H9 (cell line): ENCODE results near the gene SERF2. TPM values are rescaled to one million over a fixed set of nuclear protein-coding genes. Genes with fewer than 3 reads are reported as not detected.

Experiments
- DNase-seq: peaks from one replicate; pipeline ENCODE4 v3.0.0-alpha.2; 2017
- H2AFZ ChIP-seq: one replicate; pipeline ENCODE4 v1.6.1; 2013; ENCODE audit warnings: mild to moderate bottlenecking, low read length, control low read depth, moderate library complexity
- H2AK5ac ChIP-seq: 2 replicates; pipeline ENCODE4 v1.6.1; 2013; ENCODE audit warnings: low read length, control low read depth, mixed read lengths; ENCODE audit not compliant: insufficient read length
- H2BK120ac ChIP-seq: one replicate; pipeline ENCODE4 v1.6.1; 2013; ENCODE audit warnings: low read depth, mild to moderate bottlenecking, low read length, control low read depth, inconsistent platforms; ENCODE audit not compliant: poor library complexity, severe bottlenecking
- H2BK12ac ChIP-seq: 2 replicates; pipeline ENCODE4 v1.6.1; 2013; ENCODE audit warnings: low read length, control low read depth, mixed read lengths, low read depth; ENCODE audit not compliant: insufficient read length
- H2BK15ac ChIP-seq: 2 replicates; pipeline ENCODE4 v1.6.1; 2013; ENCODE audit warnings: low read depth, low read length, control low read depth
- H2BK20ac ChIP-seq: one replicate; pipeline ENCODE4 v1.6.1; 2013; ENCODE audit warnings: low read depth, mild to moderate bottlenecking, low read length, control low read depth, inconsistent platforms; ENCODE audit not compliant: poor library complexity, severe bottlenecking
- H2BK5ac ChIP-seq: 2 replicates; pipeline ENCODE4 v1.6.1; 2013; ENCODE audit warnings: low read length, control low read depth, mixed read lengths; ENCODE audit not compliant: insufficient read length
- H3K14ac ChIP-seq: 2 replicates; pipeline ENCODE4 v1.6.1; 2013; ENCODE audit warnings: low read length, control low read depth; ENCODE audit not compliant: insufficient read depth
- H3K18ac ChIP-seq: 2 replicates; pipeline ENCODE4 v1.6.1; 2013; ENCODE audit warnings: low read depth, mild to moderate bottlenecking, mixed read lengths, low read length, control low read depth; ENCODE audit not compliant: insufficient read length
- H3K23ac ChIP-seq: 2 replicates; pipeline ENCODE4 v1.6.1; 2013; ENCODE audit warnings: low read length, control low read depth, mixed read lengths, low read depth; ENCODE audit not compliant: insufficient read length
- H3K23me2 ChIP-seq: 2 replicates; pipeline ENCODE4 v1.6.1; 2013; ENCODE audit warnings: low read depth, mild to moderate bottlenecking, mixed read lengths, low read length, control low read depth; ENCODE audit not compliant: insufficient read length, poor library complexity, severe bottlenecking
- H3K27ac ChIP-seq: 2 replicates; pipeline ENCODE4 v1.5.1; 2013; ENCODE audit warnings: low read length, control low read depth, mixed read lengths, low read depth; ENCODE audit not compliant: insufficient read length
- H3K27me3 ChIP-seq: 2 replicates; pipeline ENCODE4 v1.6.1; 2013; ENCODE audit warnings: low read length, control low read depth, inconsistent platforms; ENCODE audit not compliant: insufficient read depth
- H3K4ac ChIP-seq: 2 replicates; pipeline ENCODE4 v1.6.1; 2013; ENCODE audit warnings: low read depth, mild to moderate bottlenecking, control low read depth, inconsistent platforms, low read length, moderate library complexity
- H3K4me1 ChIP-seq: 2 replicates; pipeline ENCODE4 v1.6.1; 2013; ENCODE audit warnings: low read length, control low read depth, inconsistent platforms; ENCODE audit not compliant: insufficient read depth
- H3K4me2 ChIP-seq: 2 replicates; pipeline ENCODE4 v1.6.1; 2013; ENCODE audit warnings: low read length, control low read depth, mixed read lengths; ENCODE audit not compliant: insufficient read length, insufficient read depth
- H3K56ac ChIP-seq: 2 replicates; pipeline ENCODE4 v1.6.1; 2013; ENCODE audit warnings: low read depth, mild to moderate bottlenecking, mixed read lengths, low read length, control low read depth; ENCODE audit not compliant: insufficient read length
- H3K79me1 ChIP-seq: 2 replicates; pipeline ENCODE4 v1.6.1; 2013; ENCODE audit warnings: low read depth, mild to moderate bottlenecking, moderate library complexity, low read length, control low read depth, inconsistent platforms; ENCODE audit not compliant: insufficient read depth, poor library complexity, severe bottlenecking
- H3K79me2 ChIP-seq: 2 replicates; pipeline ENCODE4 v1.6.1; 2013; ENCODE audit warnings: low read length, control low read depth, inconsistent platforms; ENCODE audit not compliant: insufficient read depth
- H3K9ac ChIP-seq: 2 replicates; pipeline ENCODE4 v1.6.1; 2013; ENCODE audit warnings: low read length, control low read depth, mixed read lengths; ENCODE audit not compliant: insufficient read length; ENCODE audit errors: extremely low read depth
- H3K9me3 ChIP-seq: one replicate; pipeline ENCODE4 v1.6.1; 2013; ENCODE audit warnings: low read depth, low read length, inconsistent platforms; ENCODE audit not compliant: control insufficient read depth
- H3T11ph ChIP-seq: one replicate; pipeline ENCODE4 v1.6.1; 2013; ENCODE audit warnings: mild to moderate bottlenecking, low read length, control low read depth, inconsistent platforms
- H4K20me1 ChIP-seq: one replicate; pipeline ENCODE4 v1.6.1; 2013; ENCODE audit not compliant: control insufficient read depth, insufficient read length, insufficient read depth
- H4K5ac ChIP-seq: 2 replicates; pipeline ENCODE4 v1.6.1; 2013; ENCODE audit warnings: low read depth, mild to moderate bottlenecking, mixed read lengths, low read length, control low read depth; ENCODE audit not compliant: insufficient read length
- H4K8ac ChIP-seq: replicated peaks from 2 replicates; pipeline ENCODE4 v1.6.1; 2013; ENCODE audit warnings: low read length, control low read depth, mixed read lengths, low read depth; ENCODE audit not compliant: insufficient read length
- H4K91ac ChIP-seq: 2 replicates; pipeline ENCODE4 v1.6.1; 2013; ENCODE audit warnings: low read depth, mild to moderate bottlenecking, moderate library complexity, mixed read lengths, low read length, control low read depth; ENCODE audit not compliant: insufficient read length
- H3K27ac Mint-ChIP-seq, 3 experiments: 2 replicates in 2 of 3; 3 replicates in 1 of 3; pipeline ENCODE4 v1.8.0; 2020 to 2021; ENCODE audit warnings: mixed read lengths in 3 of 3, mild to moderate bottlenecking in 1 of 3, moderate library complexity in 1 of 3
- H3K27me3 Mint-ChIP-seq: 2 replicates; pipeline ENCODE4 v1.8.0; 2021; ENCODE audit warnings: low read depth, mild to moderate bottlenecking, moderate library complexity, mixed read lengths
- H3K36me3 Mint-ChIP-seq, 3 experiments: 2 replicates in 2 of 3; 3 replicates in 1 of 3; pipeline ENCODE4 v1.8.0; 2020 to 2021; ENCODE audit warnings: low read depth in 3 of 3, mixed read lengths in 3 of 3; ENCODE audit not compliant: insufficient read depth in 1 of 3
- H3K4me1 Mint-ChIP-seq, 2 experiments: 2 replicates each; pipeline ENCODE4 v1.8.0; 2020; ENCODE audit warnings: mixed read lengths in 2 of 2
- H3K4me3 Mint-ChIP-seq, 2 experiments: 2 replicates in 1 of 2; 3 replicates in 1 of 2; pipeline ENCODE4 v1.8.0; 2020 to 2021; ENCODE audit warnings: mild to moderate bottlenecking in 2 of 2, mixed read lengths in 2 of 2, moderate library complexity in 1 of 2
- H3K9me3 Mint-ChIP-seq, 2 experiments: 2 replicates in 1 of 2; 3 replicates in 1 of 2; pipeline ENCODE4 v1.8.0; 2020; ENCODE audit warnings: mild to moderate bottlenecking in 2 of 2, mixed read lengths in 2 of 2, moderate library complexity in 1 of 2
- CTCF ChIP-seq: fragments of 200-600 bp; sonication (generic); conservative IDR thresholded peaks from 3 replicates; pipeline ENCODE4 v1.8.0; 2021; ENCODE audit warnings: antibody characterized with exemption, mild to moderate bottlenecking
- WGBS: extraction: QIAGEN DNeasy Blood & Tissue Kit; methylation state at CpG from one replicate; pipeline ENCODE4 v1.1.7; 2013; ENCODE audit warnings: missing lambda C conversion rate, low lambda C conversion rate, mixed read lengths; ENCODE audit not compliant: insufficient read length; ENCODE audit errors: extremely low coverage; 5-methylcytosine and 5-hydroxymethylcytosine counted together
- total RNA-seq: library from RNA; stranded (reverse); gene quantifications from 2 replicates; pipeline ENCODE4 v1.2.1, GENCODE V29; 2021

The SERF2 gene
- total RNA-seq, 1 experiment from 2014 or later, result 819 TPM

GRCh38 chr15:43762824-43763223 is 29.3 kb upstream of the SERF2 start:
- Histone ChIP-seq H3K79me2 (no peaks in the 10 kb centered on the region), H2BK20ac (no peak overlapping the region), H3K9me3 (no peaks in the 10 kb centered on the region), H2BK5ac (no peak overlapping the region), H3K4me1 (no peaks in the 10 kb centered on the region), H3K27me3 (no peaks in the 10 kb centered on the region), H2AK5ac (no peak overlapping the region), H3K4ac (no peak overlapping the region), H2BK15ac (no peak overlapping the region), H3K9ac (no peak overlapping the region), H2AFZ (no peak overlapping the region), H3K4me2 (no peak overlapping the region), H3K14ac (no peak overlapping the region), H3K18ac (no peak overlapping the region), H4K20me1 (no peaks in the 10 kb centered on the region), H4K8ac (no peak overlapping the region), H3K79me1 (peaks cover 5% of the 10 kb centered on the region), H2BK120ac (no peak overlapping the region), H3K23ac (no peak overlapping the region), H2BK12ac (no peak overlapping the region), H3K56ac (no peak overlapping the region), H4K5ac (no peak overlapping the region), H3K23me2 (no peaks in the 10 kb centered on the region), H4K91ac (no peak overlapping the region), H3T11ph (no peak overlapping the region), H3K27ac (no peak overlapping the region)
- H3K27ac Mint-ChIP-seq, result no peak overlapping the region
- no peak overlapping the region for H3K4me3 Mint-ChIP-seq
- no CpG with 5 or more reads among the region's 6 CpGs for WGBS
- no peak for TF ChIP-seq CTCF
- H3K9me3 Mint-ChIP-seq, result no peaks in the 10 kb centered on the region
- no peaks in the 10 kb centered on the region for H3K27me3 Mint-ChIP-seq
- H3K36me3 Mint-ChIP-seq, result peaks cover 59 to 89% (median 71%) of the 10 kb centered on the region in 3 experiments; a peak in 6 of 7 replicates
- no peak for DNase-seq
- no peaks in the 10 kb centered on the region for H3K4me1 Mint-ChIP-seq
